Liver (tissue), 3 donors: ENCODE data around the gene BSPRY.

Experiments used
- CTCF ChIP-seq: fragments of 150-350 bp; IDR thresholded peaks from 2 replicates; pipeline ENCODE4 v1.5.1; 2017; ENCODE audit warnings: improper control_type of control experiment, low read depth, low read length; ENCODE audit not compliant: missing input control
- EGR1 ChIP-seq, 2 donors: IDR thresholded peaks; 2 replicates each; pipeline ENCODE4 v1.6.1; 2016 to 2018; ENCODE audit warnings: antibody characterized with exemption in 2 of 2, low read depth in 2 of 2
- FOXA1 ChIP-seq: IDR thresholded peaks from 2 replicates; pipeline ENCODE4 v1.6.1; 2016; ENCODE audit warnings: antibody characterized with exemption
- FOXA2 ChIP-seq: IDR thresholded peaks from 2 replicates; pipeline ENCODE4 v1.6.1; 2016; ENCODE audit warnings: antibody characterized with exemption
- GABPA ChIP-seq, 2 donors: IDR thresholded peaks in 1 of 2; conservative IDR thresholded peaks in 1 of 2; 2 replicates each; pipeline ENCODE4 v1.6.1; 2016; ENCODE audit warnings: antibody characterized with exemption in 2 of 2, mild to moderate bottlenecking in 1 of 2, moderate library complexity in 1 of 2
- JUND ChIP-seq, 2 donors: IDR thresholded peaks; 2 replicates each; pipeline ENCODE4 v1.6.1; 2016; ENCODE audit warnings: antibody characterized with exemption in 2 of 2
- MAX ChIP-seq: IDR thresholded peaks from 2 replicates; pipeline ENCODE4 v1.6.1; 2016; ENCODE audit warnings: antibody characterized with exemption
- NR2F2 ChIP-seq: IDR thresholded peaks from 2 replicates; pipeline ENCODE4 v1.6.1; 2016; ENCODE audit warnings: antibody characterized with exemption
- RXRA ChIP-seq, 2 donors: IDR thresholded peaks; 2 replicates each; pipeline ENCODE4 v1.6.1; 2017 to 2018; ENCODE audit warnings: antibody characterized with exemption in 2 of 2, mild to moderate bottlenecking in 1 of 2
- TAF1 ChIP-seq: conservative IDR thresholded peaks from 2 replicates; pipeline ENCODE4 v1.6.1; 2016; ENCODE audit warnings: antibody characterized with exemption, mild to moderate bottlenecking
- donor health status: healthy.
- donor health status: healthy.

GRCh38 chr9:113322671-113323070 lies 26.7 kb upstream of the BSPRY start:
- TF ChIP-seq FOXA2 (no peak), CTCF (no peak), MAX (no peak), JUND (IDR thresholded peaks at IDR 0.05) (no peak), EGR1 (IDR thresholded peaks at IDR 0.05; ENCODE audit: low read depth in 2 of 2) (no peak), TAF1 (no peak), FOXA1 (no peak), GABPA (IDR thresholded peaks at IDR 0.05 in 1 of 2, conservative IDR thresholded peaks at IDR 0.05 in 1 of 2) (no peak), RXRA (IDR thresholded peaks at IDR 0.05) (no peak), NR2F2 (no peak)
